Activated B cell treated with CpG ODN at 0.5 μM for 24 hours (primary cell): ENCODE results near the gene DPY19L1. TPM values are rescaled to one million over a fixed set of nuclear protein-coding genes. Genes with fewer than 3 reads are reported as not detected.
"Not testable (repeated sequence)": the region's sequence is repeated elsewhere in the genome, so short reads cannot be mapped to it uniquely, and the experiment has no call there.

Experiments used
- ATAC-seq: fragments of 200-7000 bp; cut with Tn5 transposase; one replicate; pipeline ENCODE4 v1.10.0; 2021; ENCODE audit warnings: low read depth, mild to moderate bottlenecking, moderate library complexity
- CTCF ChIA-PET: fragments of 350-600 bp; sonication (Branson Sonifier 250); formaldehyde crosslinking; loops from one replicate; lab custom pipeline; 2021; ENCODE audit warnings: antibody characterized with exemption; lab: Charles Lee
- POLR2A ChIA-PET: fragments of 350-600 bp; sonication (Branson Sonifier 250); formaldehyde crosslinking; loops from one replicate; lab custom pipeline; 2021; ENCODE audit warnings: antibody characterized with exemption; lab: Charles Lee
- DNase-seq: peaks from one replicate; pipeline ENCODE4 v3.0.0; 2022
- H3K27ac Mint-ChIP-seq: one replicate; pipeline ENCODE4 v1.8.0; 2020; ENCODE audit warnings: mixed read lengths
- H3K27me3 Mint-ChIP-seq: one replicate; pipeline ENCODE4 v1.8.0; 2021; ENCODE audit warnings: mixed read lengths
- H3K36me3 Mint-ChIP-seq: one replicate; pipeline ENCODE4 v1.8.0; 2021; ENCODE audit warnings: low read depth, mixed read lengths
- H3K4me1 Mint-ChIP-seq: one replicate; pipeline ENCODE4 v1.8.0; 2021; ENCODE audit warnings: mixed read lengths
- H3K4me3 Mint-ChIP-seq: one replicate; pipeline ENCODE4 v1.8.0; 2020; ENCODE audit warnings: mild to moderate bottlenecking, mixed read lengths
- H3K9me3 Mint-ChIP-seq: one replicate; pipeline ENCODE4 v1.8.0; 2020; ENCODE audit warnings: mixed read lengths
- intact Hi-C: fragments of 100-400 bp; cut with micrococcal nuclease; formaldehyde crosslinking; loops from one replicate; pipeline ENCODE4 v1.15.1; 2024
- total RNA-seq: library from RNA; stranded (reverse); gene quantifications from 2 replicates; pipeline ENCODE4 v1.2.3, GENCODE V29; 2022
- TF ChIP-seq, protein P1 (sequence below): fragments of 200-600 bp; IDR thresholded peaks from one replicate; pipeline ENCODE4 v1.8.0; 2022; ENCODE audit warnings: antibody characterized with exemption, mild to moderate bottlenecking

Gene DPY19L1
- total RNA-seq, 1 donor from 2014 or later = 10.0 TPM

- TF ChIP-seq, protein P1, sequence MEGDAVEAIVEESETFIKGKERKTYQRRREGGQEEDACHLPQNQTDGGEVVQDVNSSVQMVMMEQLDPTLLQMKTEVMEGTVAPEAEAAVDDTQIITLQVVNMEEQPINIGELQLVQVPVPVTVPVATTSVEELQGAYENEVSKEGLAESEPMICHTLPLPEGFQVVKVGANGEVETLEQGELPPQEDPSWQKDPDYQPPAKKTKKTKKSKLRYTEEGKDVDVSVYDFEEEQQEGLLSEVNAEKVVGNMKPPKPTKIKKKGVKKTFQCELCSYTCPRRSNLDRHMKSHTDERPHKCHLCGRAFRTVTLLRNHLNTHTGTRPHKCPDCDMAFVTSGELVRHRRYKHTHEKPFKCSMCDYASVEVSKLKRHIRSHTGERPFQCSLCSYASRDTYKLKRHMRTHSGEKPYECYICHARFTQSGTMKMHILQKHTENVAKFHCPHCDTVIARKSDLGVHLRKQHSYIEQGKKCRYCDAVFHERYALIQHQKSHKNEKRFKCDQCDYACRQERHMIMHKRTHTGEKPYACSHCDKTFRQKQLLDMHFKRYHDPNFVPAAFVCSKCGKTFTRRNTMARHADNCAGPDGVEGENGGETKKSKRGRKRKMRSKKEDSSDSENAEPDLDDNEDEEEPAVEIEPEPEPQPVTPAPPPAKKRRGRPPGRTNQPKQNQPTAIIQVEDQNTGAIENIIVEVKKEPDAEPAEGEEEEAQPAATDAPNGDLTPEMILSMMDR = no peak
- Mint-ChIP-seq H3K36me3 (peaks cover 2% of the 10 kb centered on the region), H3K4me1 (no peaks in the 10 kb centered on the region), H3K4me3 (no peak overlapping the region), H3K9me3 (no peaks in the 10 kb centered on the region), H3K27me3 (no peaks in the 10 kb centered on the region), H3K27ac (no peak overlapping the region)
- POLR2A ChIA-PET = no interaction called here
- no peak for ATAC-seq
- CTCF ChIA-PET = no interaction called here
- intact Hi-C loops = no loop called here
- DNase-seq = no peak
Measured at GRCh38 chr7:34931739-34932138, 105.5 kb downstream of the DPY19L1 start.

DNA sequence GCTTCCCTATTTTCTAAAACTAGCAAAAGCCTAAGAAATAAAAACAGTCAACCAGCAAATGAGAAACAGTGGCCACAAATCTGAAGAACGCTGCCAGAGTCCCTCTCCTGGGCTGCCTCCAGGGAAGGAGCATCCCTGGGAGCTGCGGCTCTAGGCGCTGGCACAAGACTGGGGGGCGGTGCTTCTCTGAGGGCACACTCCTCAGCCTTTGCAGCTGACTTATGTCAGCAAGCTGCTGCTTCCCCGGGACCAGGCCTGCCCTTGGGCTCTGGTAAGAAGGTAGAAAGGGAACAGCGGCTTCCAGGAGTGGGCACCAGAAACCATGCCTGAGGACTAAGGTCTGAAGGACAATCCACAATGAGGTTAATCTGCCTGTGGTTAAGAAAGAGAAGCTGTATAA is 107.5 kb downstream of the DPY19L1 start:
- CTCF ChIA-PET, POLR2A ChIA-PET, intact Hi-C loops, H3K9me3 Mint-ChIP-seq, H3K4me3 Mint-ChIP-seq, H3K4me1 Mint-ChIP-seq, H3K27me3 Mint-ChIP-seq, H3K36me3 Mint-ChIP-seq, H3K27ac Mint-ChIP-seq, DNase-seq, ATAC-seq: not testable (repeated sequence)

GRCh38 chr7:34928560-34928959 is 108.7 kb downstream of the DPY19L1 start:
- DNase-seq (no peak), ATAC-seq (no peak)
- H3K4me1 Mint-ChIP-seq = no peaks in the 10 kb centered on the region
- H3K9me3 Mint-ChIP-seq = peaks cover 3% of the 10 kb centered on the region
- H3K27me3 Mint-ChIP-seq = no peaks in the 10 kb centered on the region
- CTCF ChIA-PET = no interaction called here
- no peak overlapping the region for H3K27ac Mint-ChIP-seq
- peaks cover 2% of the 10 kb centered on the region for H3K36me3 Mint-ChIP-seq
- intact Hi-C loops = no loop called here
- no peak overlapping the region for H3K4me3 Mint-ChIP-seq
- POLR2A ChIA-PET = no interaction called here
- TF ChIP-seq, protein P1 = no peak

- ChIA-PET POLR2A (no interaction called here), CTCF (no interaction called here)
- H3K4me1 Mint-ChIP-seq = no peaks in the 10 kb centered on the region
Measured at GRCh38 chr7:34928052-34928451, 109.2 kb downstream of the DPY19L1 start.

GRCh38 chr7:34920470-34920869 is 116.8 kb downstream of the DPY19L1 start:
- H3K36me3 Mint-ChIP-seq, CTCF ChIA-PET, DNase-seq, intact Hi-C loops, POLR2A ChIA-PET, H3K27ac Mint-ChIP-seq, H3K9me3 Mint-ChIP-seq, H3K4me3 Mint-ChIP-seq, H3K4me1 Mint-ChIP-seq, ATAC-seq, H3K27me3 Mint-ChIP-seq: not testable (repeated sequence)

More at GRCh38 chr7:34928052-34928451, 109.2 kb downstream of the DPY19L1 start:
- ATAC-seq (no peak), DNase-seq (no peak)
- Mint-ChIP-seq H3K27ac (no peak overlapping the region), H3K4me3 (no peak overlapping the region), H3K9me3 (peaks cover 4% of the 10 kb centered on the region), H3K36me3 (peaks cover 2% of the 10 kb centered on the region), H3K27me3 (no peaks in the 10 kb centered on the region)
- intact Hi-C loops = no loop called here
- TF ChIP-seq, protein P1 = no peak

GRCh38 chr7:34919038-34919437 is 118.2 kb downstream of the DPY19L1 start:
- H3K9me3 Mint-ChIP-seq, H3K4me3 Mint-ChIP-seq, H3K4me1 Mint-ChIP-seq, intact Hi-C loops, CTCF ChIA-PET, H3K36me3 Mint-ChIP-seq, POLR2A ChIA-PET, H3K27me3 Mint-ChIP-seq, H3K27ac Mint-ChIP-seq, ATAC-seq, DNase-seq: not testable (repeated sequence)

DNA sequence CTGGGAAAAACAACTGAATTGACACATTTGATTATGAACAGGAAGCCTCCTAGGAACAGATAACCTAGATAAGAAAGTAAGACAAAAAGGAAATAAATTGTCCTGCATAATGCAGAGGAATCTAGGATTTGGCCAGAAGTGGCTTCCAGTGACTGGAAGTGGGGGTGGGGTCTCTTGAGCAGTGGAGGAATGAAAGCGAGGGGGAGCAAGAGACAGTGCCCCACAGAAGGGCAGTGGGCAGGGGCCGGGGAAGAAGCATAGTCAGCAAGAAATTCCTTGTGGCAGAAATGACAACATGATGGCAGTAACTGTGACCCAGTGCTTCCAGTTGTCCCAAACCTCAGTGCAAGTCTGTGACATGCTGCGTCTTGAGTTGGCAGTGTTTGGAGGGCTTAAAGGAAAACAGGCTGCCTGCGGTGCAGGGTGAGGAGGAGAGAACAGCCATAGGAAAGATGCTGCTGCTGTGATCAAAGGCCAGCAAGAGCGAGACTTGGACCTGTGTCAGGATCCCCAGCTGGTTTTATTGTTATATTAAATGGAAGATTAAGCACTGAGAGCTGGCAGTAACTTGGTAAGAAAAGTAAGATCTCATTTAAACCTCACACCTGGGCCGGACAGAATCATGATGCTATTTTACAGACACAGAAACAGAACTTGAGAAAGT is 119.0 kb downstream of the DPY19L1 start:
- intact Hi-C loops, H3K4me1 Mint-ChIP-seq, H3K4me3 Mint-ChIP-seq, DNase-seq, H3K9me3 Mint-ChIP-seq, H3K36me3 Mint-ChIP-seq, POLR2A ChIA-PET, H3K27me3 Mint-ChIP-seq, H3K27ac Mint-ChIP-seq, CTCF ChIA-PET, ATAC-seq: not testable (repeated sequence)

GRCh38 chr7:34917515-34917914 is 119.8 kb downstream of the DPY19L1 start:
- intact Hi-C loops, H3K9me3 Mint-ChIP-seq, H3K27me3 Mint-ChIP-seq, H3K4me1 Mint-ChIP-seq, H3K4me3 Mint-ChIP-seq, DNase-seq, H3K36me3 Mint-ChIP-seq, CTCF ChIA-PET, POLR2A ChIA-PET, H3K27ac Mint-ChIP-seq, ATAC-seq: not testable (repeated sequence)
